HL-60 (cell line): Measurements from ENCODE around the gene STS.

Experiments
- GABPA ChIP-seq: IDR thresholded peaks from 2 replicates; pipeline ENCODE4 v1.6.1; 2012; ENCODE audit warnings: low read depth
- TF ChIP-seq, protein P1 (sequence below): IDR thresholded peaks from one replicate; pipeline ENCODE4 v1.5.1; 2011; ENCODE audit warnings: low read length, control low read depth, inconsistent platforms; ENCODE audit not compliant: insufficient read depth

DNA sequence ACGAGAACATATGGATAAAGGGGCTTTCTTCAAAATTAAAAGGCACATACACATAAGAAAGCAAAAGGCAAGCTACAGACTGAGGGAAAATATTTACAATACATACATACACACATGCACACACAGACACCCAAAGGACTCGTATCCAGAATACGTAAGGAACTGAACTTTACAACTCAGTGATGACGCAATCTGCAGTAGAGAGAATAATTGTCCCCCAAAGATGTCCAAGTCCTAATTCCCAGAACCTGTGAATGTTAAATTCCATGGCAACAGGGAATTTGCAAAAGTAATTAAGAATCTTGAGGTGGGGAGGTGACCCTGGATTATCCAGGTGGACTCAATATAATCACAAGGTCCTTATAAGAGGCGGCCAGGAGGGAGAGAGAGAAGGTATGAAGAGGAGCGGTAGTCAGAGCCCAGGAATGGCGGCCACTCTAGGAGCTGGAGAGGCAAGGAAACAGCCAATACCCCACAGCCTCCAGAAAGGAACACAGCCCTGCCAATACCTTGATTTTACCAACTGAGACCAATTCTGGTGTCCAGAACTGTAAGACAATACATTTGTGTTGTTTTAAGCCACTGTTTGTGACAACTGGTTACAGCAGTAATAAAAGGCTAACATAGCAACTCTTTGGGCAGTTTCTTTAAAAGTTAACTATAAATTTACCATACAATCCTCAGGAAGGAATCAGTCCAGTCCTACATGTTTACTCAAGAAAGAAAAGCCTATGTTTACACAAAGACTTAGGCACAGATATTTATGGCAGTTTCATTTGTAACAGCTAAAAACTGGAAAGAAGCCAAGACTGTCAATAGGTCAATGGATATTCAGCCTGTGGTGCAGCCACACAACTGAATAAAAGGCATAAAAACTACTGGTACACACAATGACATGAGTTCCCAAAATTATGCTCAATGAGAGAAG lies 27.3 kb upstream of the STS start:
- TF ChIP-seq, protein P1, sequence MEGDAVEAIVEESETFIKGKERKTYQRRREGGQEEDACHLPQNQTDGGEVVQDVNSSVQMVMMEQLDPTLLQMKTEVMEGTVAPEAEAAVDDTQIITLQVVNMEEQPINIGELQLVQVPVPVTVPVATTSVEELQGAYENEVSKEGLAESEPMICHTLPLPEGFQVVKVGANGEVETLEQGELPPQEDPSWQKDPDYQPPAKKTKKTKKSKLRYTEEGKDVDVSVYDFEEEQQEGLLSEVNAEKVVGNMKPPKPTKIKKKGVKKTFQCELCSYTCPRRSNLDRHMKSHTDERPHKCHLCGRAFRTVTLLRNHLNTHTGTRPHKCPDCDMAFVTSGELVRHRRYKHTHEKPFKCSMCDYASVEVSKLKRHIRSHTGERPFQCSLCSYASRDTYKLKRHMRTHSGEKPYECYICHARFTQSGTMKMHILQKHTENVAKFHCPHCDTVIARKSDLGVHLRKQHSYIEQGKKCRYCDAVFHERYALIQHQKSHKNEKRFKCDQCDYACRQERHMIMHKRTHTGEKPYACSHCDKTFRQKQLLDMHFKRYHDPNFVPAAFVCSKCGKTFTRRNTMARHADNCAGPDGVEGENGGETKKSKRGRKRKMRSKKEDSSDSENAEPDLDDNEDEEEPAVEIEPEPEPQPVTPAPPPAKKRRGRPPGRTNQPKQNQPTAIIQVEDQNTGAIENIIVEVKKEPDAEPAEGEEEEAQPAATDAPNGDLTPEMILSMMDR = no peak
- no peak for TF ChIP-seq GABPA
